GM21737 (cell line): ENCODE data around the gene LOC101059915.
"Not testable (repeated sequence)": the region's sequence is repeated elsewhere in the genome, so short reads cannot be mapped to it uniquely, and the experiment has no call there.

Experiments
- ATAC-seq: cut with Tn5 transposase; IDR thresholded peaks from one replicate; pipeline ENCODE4 v1.9.1; 2021; ENCODE audit warnings: mild to moderate bottlenecking, moderate library complexity; ENCODE audit not compliant: unreplicated experiment

Gene LOC101059915

DNA sequence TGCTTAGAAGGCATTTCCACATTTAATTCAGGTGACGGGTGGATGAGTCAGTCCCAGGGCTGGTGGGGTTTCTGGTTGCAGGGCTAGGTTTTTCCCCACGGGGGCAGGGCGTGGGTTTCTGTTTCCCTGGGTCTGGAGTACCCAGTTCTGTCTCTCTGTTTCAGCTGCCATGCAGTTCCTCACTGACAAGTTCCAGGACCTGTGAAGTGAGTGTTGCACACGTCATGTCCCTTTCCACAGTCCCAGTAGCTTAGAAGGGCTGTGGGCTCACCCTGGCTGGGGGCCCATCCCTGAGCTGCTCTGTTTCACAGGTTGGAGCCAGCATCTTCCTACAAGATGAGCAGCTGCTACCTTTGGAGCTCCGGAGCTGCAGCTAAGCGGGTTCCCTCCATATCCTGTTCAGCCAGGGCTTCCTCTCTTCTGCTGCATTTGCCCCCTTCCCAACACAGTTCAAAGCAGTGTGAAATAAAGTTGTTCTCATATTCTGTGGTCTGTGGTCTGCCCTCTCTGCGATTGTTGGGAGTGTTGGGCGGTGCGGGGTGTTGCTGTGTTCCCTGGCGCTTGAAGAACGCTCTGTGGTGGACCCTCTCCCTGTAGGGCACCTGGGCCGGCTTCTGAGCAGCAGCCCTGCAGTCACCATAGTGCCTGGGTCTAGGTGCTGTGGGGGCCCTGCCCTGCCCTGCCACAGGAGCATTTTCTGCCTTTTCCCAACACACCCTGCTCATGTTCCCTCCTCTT, 3.9 kb downstream of the LOC101059915 start:
- ATAC-seq: no peak

DNA sequence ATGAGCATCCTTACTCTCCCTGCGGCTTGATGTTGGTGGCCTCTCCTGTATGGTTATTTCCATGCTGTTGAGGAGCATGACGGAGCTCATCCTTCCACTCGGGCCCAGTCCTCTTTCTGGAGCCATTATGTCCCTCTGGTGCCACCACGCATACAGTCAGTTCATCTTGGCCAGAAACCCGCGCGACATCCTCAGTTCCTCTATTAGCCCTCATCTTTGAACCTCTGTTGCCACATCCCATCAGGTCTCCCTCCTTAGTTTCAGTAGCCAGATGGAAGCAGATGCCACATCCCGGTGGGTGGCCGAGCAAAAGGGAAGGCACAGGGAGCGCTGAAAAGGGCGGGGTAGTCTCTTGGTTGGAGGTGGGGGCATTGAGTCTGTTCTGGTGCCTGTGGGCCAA, 4.6 kb downstream of the LOC101059915 start:
- ATAC-seq: no peak

DNA sequence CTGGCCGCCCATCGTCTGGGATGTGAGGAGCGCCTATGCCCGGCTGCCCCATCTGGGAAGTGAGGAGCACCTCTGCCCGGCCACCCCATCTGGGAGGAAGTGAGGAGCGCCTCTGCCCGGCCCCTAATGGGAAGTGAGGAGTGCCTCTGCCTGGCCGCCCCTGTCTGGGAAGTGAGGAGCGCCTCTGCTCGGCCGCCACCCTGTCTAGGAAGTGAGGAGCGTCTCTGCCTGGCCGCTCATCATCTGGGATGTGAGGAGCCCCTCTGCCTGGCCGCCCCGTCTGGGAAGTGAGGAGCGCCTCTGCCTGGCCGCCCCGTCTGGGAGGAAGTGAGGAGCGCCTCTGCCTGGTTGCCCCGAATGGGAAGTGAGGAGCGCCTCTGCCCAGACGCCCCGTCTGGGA, 8.3 kb downstream of the LOC101059915 start:
- ATAC-seq: not testable (repeated sequence)

DNA sequence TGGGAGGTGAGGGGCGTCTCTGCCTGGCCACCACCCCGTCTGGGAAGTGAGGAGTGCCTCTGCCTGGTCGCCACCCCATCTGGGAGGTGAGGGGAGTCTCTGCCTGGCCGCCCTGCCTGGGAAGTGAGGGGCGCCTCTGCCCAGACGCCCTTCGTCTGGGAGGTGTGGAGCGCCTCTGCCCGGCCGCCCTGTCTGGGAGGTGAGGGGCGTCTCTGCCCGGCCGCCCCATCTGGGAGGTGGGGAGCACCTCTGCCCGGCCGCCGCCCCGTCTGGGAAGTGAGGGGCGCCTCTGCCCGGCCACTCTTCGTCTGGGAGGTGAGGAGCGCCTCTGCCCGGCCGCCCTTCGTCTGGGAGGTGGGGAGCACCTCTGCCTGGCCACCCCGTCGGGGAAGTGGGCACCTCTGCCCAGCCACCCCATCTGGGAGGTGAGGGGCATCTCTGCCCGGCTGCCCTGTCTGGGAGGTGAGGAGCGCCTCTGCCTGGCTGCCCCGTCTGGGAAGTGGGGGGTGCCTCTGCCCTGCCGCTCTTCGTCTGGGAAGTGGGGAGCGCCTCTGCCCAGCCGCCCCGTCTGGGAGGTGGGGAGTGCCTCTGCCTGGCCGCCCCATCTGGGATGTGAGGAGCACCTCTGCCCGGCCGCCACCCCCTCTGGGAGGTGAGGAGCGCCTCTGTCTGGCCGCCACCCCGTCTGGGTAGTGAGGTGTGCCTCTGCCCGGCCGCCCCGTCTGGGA, 8.9 kb downstream of the LOC101059915 start:
- not testable (repeated sequence) for ATAC-seq

DNA sequence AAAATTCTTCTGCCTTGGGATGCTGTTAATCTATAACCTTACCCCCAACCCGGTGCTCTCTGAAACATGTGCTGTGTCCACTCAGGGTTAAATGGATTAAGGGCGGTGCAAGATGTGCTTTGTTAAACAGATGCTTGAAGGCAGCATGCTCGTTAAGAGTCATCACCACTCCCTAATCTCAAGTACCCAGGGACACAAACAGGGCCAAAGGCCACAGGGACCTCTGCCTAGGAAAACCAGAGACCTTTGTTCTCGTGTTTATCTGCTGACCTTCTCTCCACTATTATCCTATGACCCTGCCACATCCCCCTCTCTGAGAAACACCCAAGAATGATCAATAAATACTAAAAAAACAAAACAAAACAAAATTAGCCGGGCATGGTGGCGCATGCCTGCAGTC, 9.8 kb downstream of the LOC101059915 start:
- ATAC-seq: not testable (repeated sequence)

DNA sequence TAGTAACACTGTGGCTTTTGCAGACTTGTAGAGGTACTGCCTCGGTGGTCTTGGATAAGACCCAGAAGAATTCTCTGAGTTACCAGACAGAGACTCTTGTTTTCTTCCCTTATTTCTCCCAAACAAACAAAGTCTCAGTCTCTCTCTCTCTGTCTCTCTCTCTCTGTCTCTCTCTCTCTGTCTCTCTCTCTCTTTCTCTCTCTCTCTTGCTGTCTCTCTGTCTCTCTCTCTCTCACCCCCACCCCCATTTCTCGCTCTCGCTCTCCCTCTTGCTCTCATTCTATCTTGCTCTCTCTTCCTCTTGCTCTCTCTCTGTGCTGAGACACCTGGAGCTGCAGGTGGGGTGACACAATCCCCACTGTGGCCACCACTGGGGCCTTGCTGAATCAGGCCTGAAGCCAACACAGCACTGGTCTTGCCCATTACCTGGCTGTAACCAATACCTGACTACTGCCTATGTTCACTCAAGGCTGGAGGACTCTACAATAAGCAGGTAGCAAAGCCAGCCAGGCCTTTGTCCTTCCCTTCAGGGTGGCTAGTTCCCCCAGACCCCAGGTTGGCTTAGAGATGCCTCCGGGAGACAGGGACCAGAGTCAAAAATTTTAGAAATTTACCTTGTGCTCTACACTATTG, 12.3 kb downstream of the LOC101059915 start:
- ATAC-seq: no peak

DNA sequence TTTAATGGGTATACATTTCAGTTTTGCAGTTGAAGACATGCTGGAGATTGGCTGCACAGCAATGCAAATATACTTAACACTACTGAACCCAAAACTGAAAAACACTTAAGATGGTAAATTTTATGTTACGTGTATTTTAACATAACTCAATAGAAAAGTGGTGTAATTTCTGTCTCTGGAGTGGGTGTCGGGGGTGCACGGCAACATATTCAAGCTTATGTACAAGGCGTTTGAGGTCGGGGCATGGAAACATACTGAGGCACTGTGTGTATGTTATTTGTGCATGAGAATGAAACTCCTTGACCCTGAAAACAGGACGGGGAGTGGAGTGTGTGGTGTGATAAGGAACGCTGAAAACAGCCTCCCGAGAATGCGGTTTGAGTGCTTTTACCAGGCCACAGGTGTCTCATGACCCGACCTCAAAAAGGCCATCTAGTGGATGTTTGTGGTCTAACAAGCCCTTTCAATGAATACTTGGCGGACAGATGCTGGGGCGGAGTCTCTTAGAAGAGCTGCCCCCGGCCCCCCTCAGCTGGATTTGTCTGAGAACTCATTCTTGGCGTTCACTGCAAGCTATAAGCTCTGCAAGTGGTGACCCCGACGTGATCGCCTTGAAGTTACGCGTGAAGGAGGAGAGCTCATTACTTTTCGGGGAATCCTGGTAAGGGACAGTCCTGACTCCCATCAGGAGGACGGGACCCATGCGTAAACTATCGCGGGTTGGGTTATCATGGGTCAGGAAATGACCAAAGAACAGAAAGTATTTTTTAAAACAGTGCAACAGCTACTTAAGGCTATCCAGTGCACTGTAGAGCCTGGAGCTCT, 29.5 kb downstream of the LOC101059915 start:
- ATAC-seq: peak; percentile 70

DNA sequence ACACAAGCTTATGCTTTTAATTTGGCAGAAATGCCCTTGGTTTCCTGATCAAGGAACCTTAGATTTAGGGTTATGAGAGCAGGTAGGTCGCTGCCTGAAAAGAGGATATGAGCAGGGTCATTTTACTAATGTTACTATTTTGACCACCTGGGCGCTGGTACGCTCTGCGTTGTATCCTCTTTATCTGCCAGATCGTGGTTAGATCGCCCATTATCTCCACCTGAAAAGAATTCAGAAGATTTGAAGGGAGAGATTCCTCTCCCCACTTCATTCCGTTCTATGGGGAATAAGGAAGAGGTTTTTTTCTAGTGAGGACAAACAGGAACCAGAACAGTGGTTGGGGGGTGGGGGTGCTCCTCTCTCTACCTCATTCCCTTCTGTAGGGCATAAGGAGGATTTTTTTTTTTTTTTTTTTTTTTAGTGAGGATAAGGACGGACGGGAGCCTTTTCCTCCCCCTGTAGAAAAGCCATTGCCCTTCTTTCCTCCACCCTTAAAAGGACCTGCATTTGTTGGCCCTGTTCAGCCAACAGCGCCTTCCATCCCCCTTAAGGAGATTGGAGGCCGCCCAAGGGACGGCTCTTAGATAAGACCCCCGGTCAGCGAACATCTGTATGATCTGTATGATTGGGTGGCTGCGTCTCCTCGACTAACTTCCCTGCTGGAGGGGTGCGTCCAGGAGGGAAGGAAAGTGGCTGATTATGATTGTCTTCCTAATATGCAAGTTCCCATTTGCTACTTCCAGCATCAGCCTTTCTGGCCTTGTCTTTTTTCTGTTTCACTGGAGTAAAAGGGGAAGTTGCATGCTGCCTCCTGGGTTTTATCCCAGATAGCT, 30.3 kb downstream of the LOC101059915 start:
- peak; percentile 43 for ATAC-seq

DNA sequence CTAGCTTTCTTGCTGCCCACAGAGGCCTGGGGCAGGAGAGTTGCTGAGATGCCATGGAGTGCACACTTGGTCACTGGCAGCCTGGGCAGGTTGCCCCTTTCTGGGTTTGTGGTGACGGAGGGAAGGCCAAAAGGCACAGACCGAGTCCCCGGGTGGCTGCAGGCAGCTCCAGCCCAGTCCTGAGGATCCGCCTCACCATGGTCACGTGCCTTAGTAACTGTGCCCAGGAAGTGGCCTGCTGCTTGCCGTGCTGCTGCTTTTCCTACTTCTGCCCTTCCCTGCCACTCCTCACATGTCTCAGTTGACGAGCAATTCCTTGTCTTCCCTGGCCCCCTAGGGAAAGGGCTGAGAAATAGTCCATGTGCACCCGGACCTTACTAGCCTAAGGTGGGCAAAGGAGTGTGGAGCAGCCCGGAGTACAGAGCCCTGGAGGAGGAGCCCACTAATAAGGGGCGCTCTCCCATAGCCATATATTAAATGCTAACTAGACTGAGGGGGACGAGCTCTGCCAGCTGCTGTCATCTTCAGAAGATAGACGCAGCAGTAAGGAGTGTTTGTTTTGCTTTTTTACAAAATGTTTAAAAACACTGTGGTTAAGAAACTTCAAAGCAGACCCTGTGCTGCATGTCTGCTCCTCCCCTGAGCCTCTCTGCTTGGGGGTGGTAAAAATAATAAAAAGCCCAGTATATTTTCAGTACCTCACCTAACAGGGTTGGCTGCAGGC, 31.1 kb downstream of the LOC101059915 start:
- ATAC-seq: not testable (repeated sequence)

DNA sequence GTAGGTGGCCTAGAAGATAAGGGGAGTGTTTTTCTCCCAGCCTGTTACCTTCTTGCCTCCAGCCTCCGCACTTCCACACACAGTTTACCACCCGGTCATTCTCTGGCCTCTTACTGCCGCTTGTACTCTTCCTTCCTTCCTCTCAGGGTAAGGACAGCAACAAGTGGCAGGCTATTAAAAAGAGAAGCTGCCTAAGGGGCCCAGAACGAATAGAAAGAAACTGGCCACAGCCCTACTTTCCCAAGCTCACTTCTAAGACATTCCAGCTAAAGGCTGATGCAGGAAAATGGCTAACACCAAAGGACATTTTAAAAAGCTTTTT, 31.6 kb downstream of the LOC101059915 start:
- not testable (repeated sequence) for ATAC-seq

DNA sequence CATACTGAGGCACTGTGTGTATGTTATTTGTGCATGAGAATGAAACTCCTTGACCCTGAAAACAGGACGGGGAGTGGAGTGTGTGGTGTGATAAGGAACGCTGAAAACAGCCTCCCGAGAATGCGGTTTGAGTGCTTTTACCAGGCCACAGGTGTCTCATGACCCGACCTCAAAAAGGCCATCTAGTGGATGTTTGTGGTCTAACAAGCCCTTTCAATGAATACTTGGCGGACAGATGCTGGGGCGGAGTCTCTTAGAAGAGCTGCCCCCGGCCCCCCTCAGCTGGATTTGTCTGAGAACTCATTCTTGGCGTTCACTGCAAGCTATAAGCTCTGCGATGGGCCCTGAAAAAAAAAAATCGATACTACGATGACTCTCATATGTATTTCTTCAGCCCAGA, 35.5 kb downstream of the LOC101059915 start:
- ATAC-seq: not testable (repeated sequence)

DNA sequence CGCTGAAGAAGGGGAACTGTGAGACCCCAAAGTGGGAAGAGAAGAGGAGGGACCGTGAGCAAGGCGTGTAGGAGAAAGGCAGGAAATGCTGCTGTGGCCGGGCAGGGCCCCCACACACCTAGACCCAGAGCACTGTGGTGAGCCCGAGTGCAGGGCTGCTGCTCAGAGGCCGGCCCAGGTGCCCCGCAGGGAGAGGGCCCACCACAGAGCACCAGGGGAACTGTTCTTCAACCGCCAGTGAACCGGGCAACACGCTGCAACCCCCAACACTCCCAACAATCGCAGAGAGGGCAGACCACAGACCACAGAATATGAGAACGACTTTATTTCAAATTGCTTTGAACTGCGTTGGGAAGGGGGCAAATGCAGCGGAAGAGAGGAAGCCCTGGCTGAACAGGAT, 46.7 kb downstream of the LOC101059915 start:
- not testable (repeated sequence) for ATAC-seq

DNA sequence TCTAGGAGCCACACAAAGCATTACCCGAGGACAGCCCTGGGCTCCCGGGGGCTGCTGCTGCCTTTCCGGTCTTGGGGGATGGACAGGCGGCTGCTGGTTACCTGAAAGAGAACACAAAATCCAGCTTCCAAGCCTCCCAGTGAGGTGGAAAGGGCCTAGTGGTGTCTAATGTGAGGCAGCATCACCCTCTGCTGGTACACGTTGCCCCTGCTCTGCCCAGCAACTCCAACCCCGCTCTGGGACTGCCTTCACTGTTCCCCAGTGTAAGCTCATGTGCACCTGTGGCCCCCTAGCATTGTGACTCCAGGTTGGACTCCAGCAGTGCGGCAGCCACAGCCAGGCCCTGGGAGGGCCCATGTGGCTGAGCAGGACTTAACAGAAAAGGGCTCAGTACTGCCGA, 48.2 kb downstream of the LOC101059915 start:
- not testable (repeated sequence) for ATAC-seq

DNA sequence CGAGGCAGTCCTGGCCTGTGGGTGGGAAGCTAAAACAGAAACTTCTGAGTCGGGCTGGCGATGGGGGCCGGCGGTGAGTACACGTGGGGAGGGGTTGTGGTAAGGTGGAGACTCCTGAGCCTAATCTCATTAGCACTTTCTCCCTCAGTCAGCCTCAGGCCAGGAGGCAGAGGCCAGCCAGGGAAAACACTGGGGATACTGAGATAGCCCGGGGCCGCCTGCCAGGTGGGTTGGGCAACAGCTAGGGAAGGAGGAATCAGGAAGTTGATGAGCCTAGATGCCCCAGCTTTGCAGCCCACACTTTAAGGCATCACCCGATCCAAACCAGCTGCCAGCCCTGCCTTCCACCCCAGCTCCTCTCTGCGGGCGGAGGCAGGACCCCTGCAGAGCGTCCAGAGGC, 49.0 kb downstream of the LOC101059915 start:
- not testable (repeated sequence) for ATAC-seq

DNA sequence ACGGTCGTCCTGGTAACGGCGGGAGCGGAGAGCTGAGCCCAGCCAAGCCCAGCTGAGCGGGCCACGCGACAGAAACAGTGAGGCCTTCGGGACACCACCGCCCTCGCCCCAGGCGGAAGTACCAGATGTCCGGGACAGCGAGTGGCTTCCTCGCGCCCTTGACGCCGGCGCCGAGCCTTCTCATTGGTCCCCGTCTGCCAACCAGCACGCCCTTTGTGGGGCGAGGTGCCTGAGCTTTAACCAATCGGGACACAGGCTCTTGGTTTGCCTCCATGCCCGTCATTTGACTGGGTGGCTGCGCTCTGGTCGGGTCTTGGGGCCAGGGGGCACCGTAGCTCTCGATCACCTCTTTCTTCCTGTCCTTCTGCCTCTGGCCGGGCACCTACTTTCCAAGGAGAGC, 50.8 kb downstream of the LOC101059915 start, which contains the start of gene CXorf49:
TSS of gene CXorf49 (minus strand) at position 101 of the 400 bp plus-strand sequence. CDS start 134 bp downstream, outside the sequence.
- ATAC-seq: not testable (repeated sequence)

DNA sequence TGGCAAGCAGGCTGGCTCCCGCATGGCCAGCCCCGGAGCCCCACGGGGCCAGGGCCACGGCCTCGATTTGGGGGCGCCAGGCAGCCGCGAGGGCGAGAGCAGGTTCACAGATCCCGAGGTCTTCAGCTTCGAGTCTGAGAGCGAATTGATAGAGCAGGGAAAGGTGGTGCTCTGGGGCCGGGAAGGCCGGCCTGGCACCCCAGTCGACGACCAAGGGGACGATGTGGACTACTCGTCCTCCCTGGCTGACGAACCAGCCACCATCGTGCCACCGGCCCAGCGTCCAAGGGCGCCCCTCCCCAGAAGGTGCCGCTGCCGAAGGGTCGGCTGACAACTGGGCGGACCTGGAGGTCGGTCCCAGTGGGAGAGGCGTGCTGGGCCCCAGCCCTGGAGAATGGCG, 51.8 kb downstream of the LOC101059915 start:
- ATAC-seq: not testable (repeated sequence)

DNA sequence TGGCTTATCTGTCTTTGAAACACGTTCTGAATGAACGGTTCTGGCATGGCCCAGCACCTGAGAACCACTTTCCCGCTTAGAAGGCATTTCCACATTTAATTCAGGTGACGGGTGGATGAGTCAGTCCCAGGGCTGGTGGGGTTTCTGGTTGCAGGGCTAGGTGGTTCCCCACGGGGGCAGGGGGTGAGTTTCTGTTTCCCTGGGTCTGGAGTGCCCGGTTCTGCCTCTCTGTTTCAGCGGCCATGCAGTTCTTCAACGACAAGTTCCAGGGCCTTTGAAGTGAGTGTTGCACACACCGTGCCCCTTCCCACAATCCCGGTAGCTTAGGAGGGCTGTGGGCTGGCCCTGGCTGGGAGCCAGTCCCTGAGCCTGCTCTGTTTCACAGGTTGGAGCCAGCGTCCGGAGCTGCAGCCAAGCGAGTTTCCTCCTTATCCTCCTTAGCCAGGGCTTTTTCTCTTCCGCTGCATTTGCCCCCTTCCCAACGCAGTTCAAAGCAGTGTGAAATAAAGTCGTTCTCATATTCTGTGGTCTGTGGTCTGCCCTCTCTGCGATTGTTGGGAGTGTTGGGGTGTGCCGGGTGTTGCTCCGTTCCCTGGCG, 53.0 kb downstream of the LOC101059915 start:
- not testable (repeated sequence) for ATAC-seq
